ENCODE results near the gene RNF2. TPM values are rescaled to one million over a fixed set of nuclear protein-coding genes. Genes with fewer than 3 reads are reported as not detected.

RNF2 gene
- total RNA-seq, 4 donors from 2014 or later, result 11.9 to 15.3 (median 13.0) TPM

- WGBS, 2 donors, result 84 to 88% methylated on average over 3 of the region's 3 CpGs
- TF ChIP-seq CTCF (IDR thresholded peaks at IDR 0.05) (no peak), POLR2A (IDR thresholded peaks at IDR 0.05) (no peak)
- Histone ChIP-seq H3K9me3 (no peaks in the 10 kb centered on the region), H3K4me1 (peaks cover 0 to 42% (median 9%) of the 10 kb centered on the region in 3 donors), H3K27me3 (no peaks in the 10 kb centered on the region), H3K27ac (no peak overlapping the region), H3K4me3 (no peak overlapping the region), H3K36me3 (no peaks in the 10 kb centered on the region)
- DNase-seq, result no peak
- intact Hi-C loops (cut with DNase I), result no loop called here
Observed at GRCh38 chr1:185049670-185050069, 4.3 kb downstream of the RNF2 start.

GRCh38 chr1:185050823-185051451 lies 5.6 kb downstream of the RNF2 start:
- 69 to 71% methylated on average over 5 of the region's 5 CpGs for WGBS, 2 donors

GRCh38 chr1:185053204-185053603 lies 7.8 kb downstream of the RNF2 start:
- Histone ChIP-seq H3K4me3 (no peak overlapping the region), H3K4me1 (peaks cover 0 to 17% (median 0%) of the 10 kb centered on the region in 3 donors), H3K9me3 (no peaks in the 10 kb centered on the region), H3K27me3 (no peaks in the 10 kb centered on the region), H3K27ac (no peak overlapping the region), H3K36me3 (no peaks in the 10 kb centered on the region)
- no peak for DNase-seq
- 98 to 100% methylated on average over 3 of the region's 3 CpGs for WGBS, 2 donors
- TF ChIP-seq CTCF (IDR thresholded peaks at IDR 0.05) (no peak), POLR2A (IDR thresholded peaks at IDR 0.05) (no peak)
- intact Hi-C loops (cut with DNase I), result no loop called here

More at GRCh38 chr1:185050823-185051451, 5.6 kb downstream of the RNF2 start:
- H3K27me3 ChIP-seq, result no peaks in the 10 kb centered on the region
- no peaks in the 10 kb centered on the region for H3K9me3 ChIP-seq
- H3K4me3 ChIP-seq, result no peak overlapping the region
- no peak for TF ChIP-seq CTCF (IDR thresholded peaks at IDR 0.05)
- no peak for TF ChIP-seq POLR2A (IDR thresholded peaks at IDR 0.05)
- no peaks in the 10 kb centered on the region for H3K36me3 ChIP-seq
- no peak overlapping the region for H3K27ac ChIP-seq
- no peak for DNase-seq
- peaks cover 0 to 39% (median 9%) of the 10 kb centered on the region in 3 donors for H3K4me1 ChIP-seq
- intact Hi-C loops (cut with DNase I), result no loop called here

GRCh38 chr1:185054365-185055060 lies 9.2 kb downstream of the RNF2 start:
- Histone ChIP-seq H3K27ac (no peak overlapping the region), H3K4me1 (peaks cover 0 to 26% (median 0%) of the 10 kb centered on the region in 3 donors), H3K4me3 (no peak overlapping the region), H3K36me3 (no peaks in the 10 kb centered on the region), H3K27me3 (no peaks in the 10 kb centered on the region), H3K9me3 (no peaks in the 10 kb centered on the region)
- 89 to 97% methylated on average over 27 to 28 of the region's 31 CpGs for WGBS, 2 donors
- DNase-seq, result no peak
- TF ChIP-seq CTCF (IDR thresholded peaks at IDR 0.05) (no peak), POLR2A (IDR thresholded peaks at IDR 0.05) (no peak)
- intact Hi-C loops (cut with DNase I), result no loop called here

- Histone ChIP-seq H3K9me3 (no peaks in the 10 kb centered on the region), H3K27me3 (no peaks in the 10 kb centered on the region), H3K4me3 (no peak overlapping the region), H3K4me1 (peaks cover 0 to 33% (median 0%) of the 10 kb centered on the region in 3 donors), H3K36me3 (no peaks in the 10 kb centered on the region), H3K27ac (no peak overlapping the region)
- intact Hi-C loops (cut with DNase I), result no loop called here
- no peak for DNase-seq
- TF ChIP-seq CTCF (IDR thresholded peaks at IDR 0.05), result no peak
- no peak for TF ChIP-seq POLR2A (IDR thresholded peaks at IDR 0.05)
- WGBS, 2 donors, result 85% methylated on average over 2 of the region's 2 CpGs
Observed at GRCh38 chr1:185058110-185058509, 12.8 kb downstream of the RNF2 start.

Data from esophagus squamous epithelium (tissue), 5 donors.